ENCODE results near the gene BDH2. TPM values are rescaled to one million over a fixed set of nuclear protein-coding genes. Genes with fewer than 3 reads are reported as not detected.

The BDH2 gene
- total RNA-seq, 1 experiment from 2014 or later: 10.1 TPM

DNA sequence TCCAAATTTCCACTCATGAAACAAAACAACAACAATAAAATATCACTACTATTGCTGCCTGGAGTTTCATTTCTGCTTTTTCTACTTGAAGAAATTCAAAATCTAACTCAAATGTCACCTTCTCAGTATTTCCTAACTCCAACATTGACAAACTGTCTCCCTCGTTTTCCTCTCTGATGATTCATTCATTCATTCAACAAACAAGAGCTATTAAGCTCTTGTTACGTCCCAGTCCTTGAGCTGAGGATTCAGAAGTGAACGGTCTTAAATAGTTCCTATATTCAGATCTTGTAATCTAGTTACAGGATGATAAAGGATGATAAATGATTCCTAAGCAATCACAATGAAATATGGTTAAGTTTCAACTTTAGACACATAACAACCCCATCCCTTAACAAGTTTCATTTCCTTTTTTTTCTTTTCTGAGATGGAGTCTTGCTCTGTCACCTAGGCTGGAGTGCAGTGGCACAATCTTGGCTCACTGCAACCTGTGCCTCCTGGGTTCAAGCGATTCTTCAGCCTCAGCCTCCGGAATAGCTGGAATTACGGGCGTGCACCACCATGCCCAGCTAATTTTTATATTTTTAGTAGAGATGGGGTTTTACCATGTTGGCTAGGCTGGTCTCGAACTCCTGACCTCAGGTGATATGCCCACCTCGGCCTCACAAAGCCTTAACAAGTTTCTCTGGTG, 24.7 kb downstream of the BDH2 start:
- POLR2A ChIA-PET (ENCODE audit: unreplicated experiment): interaction anchor here (0.5 kb wide), 1 partner anchor 215 kb away, joined by 3 read pairs; no protein-coding TSS in a partner anchor
- H3K27ac ChIP-seq: no peak overlapping the region

DNA sequence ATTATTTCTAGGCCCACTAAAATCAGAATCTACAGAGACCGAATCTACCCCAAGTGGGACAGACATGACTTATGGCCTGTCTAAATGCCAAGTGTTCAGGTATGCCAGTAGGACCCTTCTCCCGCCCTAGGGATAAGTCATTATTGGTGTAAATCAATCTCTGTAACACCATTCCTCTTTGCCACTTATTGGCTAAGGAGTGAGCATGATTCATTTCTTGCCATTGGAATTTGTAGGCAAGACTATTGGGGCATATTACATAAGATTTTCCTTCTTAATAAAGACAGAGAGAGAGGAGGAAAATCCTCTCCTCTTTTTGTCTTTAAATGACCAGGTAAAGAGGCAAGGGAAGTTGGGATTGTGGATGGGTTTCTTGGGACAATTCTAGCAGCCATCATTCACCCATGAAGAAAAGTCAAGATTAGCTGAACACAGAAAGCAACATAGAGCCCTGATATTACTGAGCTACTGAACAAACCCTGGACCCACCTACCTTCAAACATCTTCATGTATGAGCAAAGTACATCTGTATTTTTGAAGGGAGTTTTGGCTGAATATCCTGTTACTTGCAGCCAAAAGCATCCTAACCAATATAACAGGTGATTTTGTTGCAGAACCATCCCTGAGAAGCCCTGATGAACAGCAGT, 25.7 kb downstream of the BDH2 start:
- Histone ChIP-seq H3K27ac (no peak overlapping the region), H4K20me1 (ENCODE audit: insufficient read depth) (no peaks in the 10 kb centered on the region), H3K4me2 (peak overlapping the region; percentile 85; the same call in 1 of the 2 replicates), H3F3A (ENCODE audit: insufficient read depth, low read depth) (no peaks in the 10 kb centered on the region), H3K36me3 (ENCODE audit: low read depth) (no peaks in the 10 kb centered on the region), H3K79me2 (ENCODE audit: low read depth) (peaks cover 15% of the 10 kb centered on the region), H3K27me3 (ENCODE audit: insufficient read depth, low read depth) (no peaks in the 10 kb centered on the region), H3K4me3 (no peak overlapping the region), H3K9me2 (ENCODE audit: insufficient read depth) (no peaks in the 10 kb centered on the region), H3K4me1 (replicated peaks; ENCODE audit: insufficient read depth) (peaks cover 21% of the 10 kb centered on the region), H3K9me3 (ENCODE audit: insufficient read depth, low read depth) (no peaks in the 10 kb centered on the region), H2AFZ (no peak overlapping the region)
- ChIA-PET POLR2A (ENCODE audit: unreplicated experiment) (no interaction called here), CTCF (no interaction called here)
- no peak for DNase-seq
- no peak for TF ChIP-seq EZH2 (IDR thresholded peaks at IDR 0.05; ENCODE audit: low read depth)
- TF ChIP-seq, protein P1, sequence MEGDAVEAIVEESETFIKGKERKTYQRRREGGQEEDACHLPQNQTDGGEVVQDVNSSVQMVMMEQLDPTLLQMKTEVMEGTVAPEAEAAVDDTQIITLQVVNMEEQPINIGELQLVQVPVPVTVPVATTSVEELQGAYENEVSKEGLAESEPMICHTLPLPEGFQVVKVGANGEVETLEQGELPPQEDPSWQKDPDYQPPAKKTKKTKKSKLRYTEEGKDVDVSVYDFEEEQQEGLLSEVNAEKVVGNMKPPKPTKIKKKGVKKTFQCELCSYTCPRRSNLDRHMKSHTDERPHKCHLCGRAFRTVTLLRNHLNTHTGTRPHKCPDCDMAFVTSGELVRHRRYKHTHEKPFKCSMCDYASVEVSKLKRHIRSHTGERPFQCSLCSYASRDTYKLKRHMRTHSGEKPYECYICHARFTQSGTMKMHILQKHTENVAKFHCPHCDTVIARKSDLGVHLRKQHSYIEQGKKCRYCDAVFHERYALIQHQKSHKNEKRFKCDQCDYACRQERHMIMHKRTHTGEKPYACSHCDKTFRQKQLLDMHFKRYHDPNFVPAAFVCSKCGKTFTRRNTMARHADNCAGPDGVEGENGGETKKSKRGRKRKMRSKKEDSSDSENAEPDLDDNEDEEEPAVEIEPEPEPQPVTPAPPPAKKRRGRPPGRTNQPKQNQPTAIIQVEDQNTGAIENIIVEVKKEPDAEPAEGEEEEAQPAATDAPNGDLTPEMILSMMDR (conservative IDR thresholded peaks at IDR 0.05): no peak
- BruUV-seq (replicated peaks): no TSS peak
- intact Hi-C loops (cut with micrococcal nuclease; ENCODE audit: unreplicated experiment): no loop called here

More for the DNA sequence above, 24.7 kb downstream of the BDH2 start:
- no peak overlapping the region for H2AFZ ChIP-seq
- H3K36me3 ChIP-seq (ENCODE audit: low read depth): no peaks in the 10 kb centered on the region
- no TSS peak for BruUV-seq (replicated peaks)
- no peaks in the 10 kb centered on the region for H3K27me3 ChIP-seq (ENCODE audit: insufficient read depth, low read depth)
- H3K4me1 ChIP-seq (replicated peaks; ENCODE audit: insufficient read depth): peaks cover 21% of the 10 kb centered on the region
- peak overlapping the region; percentile 82; the same call in 1 of the 2 replicates for H3K4me3 ChIP-seq
- no peak for DNase-seq
- H3K79me2 ChIP-seq (ENCODE audit: low read depth): peaks cover 15% of the 10 kb centered on the region
- intact Hi-C loops (cut with micrococcal nuclease; ENCODE audit: unreplicated experiment): no loop called here
- CTCF ChIA-PET: no interaction called here
- peak overlapping the region; percentile 85 for H3K4me2 ChIP-seq
- H3K9me2 ChIP-seq (ENCODE audit: insufficient read depth): no peaks in the 10 kb centered on the region
- no peaks in the 10 kb centered on the region for H4K20me1 ChIP-seq (ENCODE audit: insufficient read depth)
- TF ChIP-seq EZH2 (IDR thresholded peaks at IDR 0.05; ENCODE audit: low read depth): no peak
- TF ChIP-seq, protein P1 (conservative IDR thresholded peaks at IDR 0.05): no peak
- no peaks in the 10 kb centered on the region for H3F3A ChIP-seq (ENCODE audit: insufficient read depth, low read depth)
- no peaks in the 10 kb centered on the region for H3K9me3 ChIP-seq (ENCODE audit: insufficient read depth, low read depth)

DNA sequence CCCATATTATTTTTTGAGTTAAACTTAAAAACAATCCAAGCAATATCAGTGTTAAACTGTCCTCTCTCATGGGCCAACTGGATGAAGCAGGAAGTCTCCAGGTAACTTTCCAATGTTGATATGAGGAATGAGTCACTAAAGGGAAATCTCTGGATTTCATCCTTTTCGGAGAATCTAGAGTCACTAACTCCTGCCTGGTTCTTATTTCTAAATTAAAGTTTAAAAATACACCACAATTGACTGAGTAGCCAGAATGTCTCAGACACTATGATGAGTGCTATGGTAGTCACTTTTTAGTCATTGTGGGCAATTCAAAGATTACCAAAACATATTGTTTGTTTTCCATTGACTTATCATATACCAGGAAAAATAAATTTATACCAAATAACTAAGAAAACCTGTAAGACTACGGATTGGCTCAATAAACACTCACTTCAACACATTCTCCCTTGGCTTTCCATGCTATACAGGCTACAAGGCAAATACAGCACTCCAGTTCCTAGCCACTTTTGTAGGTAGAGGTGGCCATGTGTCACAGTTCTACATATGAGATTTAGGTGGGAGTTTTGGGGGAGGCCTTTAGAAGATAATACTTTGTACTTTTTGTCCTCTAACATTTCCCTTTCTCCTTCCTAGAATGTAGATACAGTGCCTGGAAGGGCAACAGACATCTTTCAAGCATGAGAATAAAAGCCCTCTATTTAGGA, 31.6 kb downstream of the BDH2 start:
- ChIA-PET POLR2A (ENCODE audit: unreplicated experiment) (no interaction called here), CTCF (no interaction called here)
- H3K9me3 ChIP-seq (ENCODE audit: insufficient read depth, low read depth): no peaks in the 10 kb centered on the region
- no peak overlapping the region for H3K27ac ChIP-seq
- H3K4me3 ChIP-seq: no peak overlapping the region
- TF ChIP-seq EZH2 (IDR thresholded peaks at IDR 0.05; ENCODE audit: low read depth): no peak
- TF ChIP-seq, protein P1 (conservative IDR thresholded peaks at IDR 0.05): no peak
- no peaks in the 10 kb centered on the region for H4K20me1 ChIP-seq (ENCODE audit: insufficient read depth)
- intact Hi-C loops (cut with micrococcal nuclease; ENCODE audit: unreplicated experiment): no loop called here
- no peaks in the 10 kb centered on the region for H3K4me1 ChIP-seq (replicated peaks; ENCODE audit: insufficient read depth)
- no peaks in the 10 kb centered on the region for H3F3A ChIP-seq (ENCODE audit: insufficient read depth, low read depth)
- H3K9me2 ChIP-seq (ENCODE audit: insufficient read depth): no peaks in the 10 kb centered on the region
- H3K27me3 ChIP-seq (ENCODE audit: insufficient read depth, low read depth): no peaks in the 10 kb centered on the region
- no peaks in the 10 kb centered on the region for H3K79me2 ChIP-seq (ENCODE audit: low read depth)
- no TSS peak for BruUV-seq (replicated peaks)
- H3K4me2 ChIP-seq: no peak overlapping the region
- H3K36me3 ChIP-seq (ENCODE audit: low read depth): no peaks in the 10 kb centered on the region
- H2AFZ ChIP-seq: no peak overlapping the region
- DNase-seq: no peak
